ENCODE measurements around the gene DCTN4. TPM values are rescaled to one million over a fixed set of nuclear protein-coding genes. Genes with fewer than 3 reads are reported as not detected.

The DCTN4 gene
- 17.3 to 19.8 TPM (median 18.4 TPM) in 5 replicates for total RNA-seq (2022; extraction: Qiagen RNA extraction; ENCODE audit: low read depth)

DNA sequence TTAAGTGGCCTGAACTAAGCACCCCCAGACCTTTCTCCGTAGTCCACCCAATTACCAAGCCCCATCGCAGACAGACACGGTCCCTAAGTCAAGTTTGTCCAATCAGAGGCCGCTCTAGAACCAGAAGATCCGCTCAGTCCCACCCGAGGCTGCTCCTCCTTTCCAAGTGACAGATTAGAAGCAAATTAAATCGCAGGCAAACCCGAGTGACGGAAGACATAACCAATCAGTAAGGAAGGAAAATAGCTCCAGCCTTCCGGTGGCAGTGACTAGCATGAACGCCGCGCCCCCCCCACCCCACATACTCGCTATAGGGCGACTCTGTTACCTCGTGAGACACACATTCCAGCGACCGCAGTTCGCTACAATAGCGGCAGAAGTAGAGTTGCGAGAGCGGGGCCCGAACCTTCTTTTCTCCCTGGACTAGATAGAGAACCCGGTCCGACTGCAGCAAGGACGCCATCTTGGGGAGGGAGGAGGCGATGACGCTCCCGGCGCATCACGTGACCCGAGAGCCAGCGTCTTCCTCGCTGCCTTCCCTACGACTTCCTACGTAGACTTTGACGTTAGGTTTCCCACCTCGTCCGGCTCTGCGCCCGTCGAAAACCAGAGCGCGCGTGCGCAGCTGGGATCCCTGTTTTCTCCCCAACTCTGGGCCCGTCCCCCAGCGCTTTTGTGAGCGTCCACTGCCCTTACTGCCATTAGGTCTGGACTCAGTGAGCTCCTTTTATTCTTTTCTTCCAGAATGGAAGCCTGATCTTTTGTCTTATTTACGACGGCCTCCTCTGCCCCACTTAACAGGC lies at the start of gene DCTN4:
DCTN4 (minus strand) TSS at position 487 of the 803 bp plus-strand sequence; CDS start at position 463, 24 bp downstream.

DNA sequence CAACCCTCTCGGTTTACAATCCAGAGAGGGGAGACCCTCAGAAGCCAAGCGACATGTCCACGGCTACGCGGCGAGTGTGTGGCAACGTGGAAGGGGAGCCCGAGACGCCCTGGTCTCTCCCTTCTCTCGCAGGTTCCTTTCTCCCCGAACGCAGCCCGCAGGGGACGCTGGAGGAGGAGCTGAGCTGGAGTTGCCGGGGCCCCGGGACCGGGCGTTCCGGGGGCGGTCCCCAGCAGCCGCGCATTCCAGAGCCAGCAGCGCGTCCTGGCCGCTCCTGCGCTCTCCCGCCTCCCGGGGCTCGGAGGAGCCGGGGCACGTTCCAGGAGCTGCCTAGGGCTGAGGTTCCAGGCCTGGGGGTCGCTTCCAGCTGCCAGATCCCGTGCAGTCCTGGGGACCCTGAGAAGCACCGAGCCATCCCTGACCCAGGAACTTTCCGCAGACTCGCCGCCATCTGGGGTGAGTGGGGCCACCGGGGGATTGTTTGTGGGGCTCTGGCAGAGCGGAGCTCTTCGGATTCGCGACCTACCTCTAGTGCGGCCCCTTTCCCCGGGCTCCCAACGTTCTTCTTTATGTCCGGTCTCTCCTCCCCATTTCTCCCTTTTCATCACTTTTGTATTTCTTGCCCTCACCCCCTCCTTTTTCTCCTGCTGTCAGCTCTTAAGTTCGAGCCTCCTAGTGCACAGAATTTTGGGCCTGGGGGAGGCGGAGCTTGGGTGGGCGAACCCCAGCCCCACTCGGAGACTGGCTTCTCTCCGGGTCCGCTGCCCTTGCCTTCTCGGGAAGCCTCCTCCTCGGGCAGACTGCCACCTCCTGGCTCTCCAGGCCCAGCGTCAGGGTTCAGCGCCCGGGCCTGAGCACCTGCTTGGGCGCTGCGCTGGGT lies 19.9 kb upstream of the DCTN4 start, which contains the start of gene SMIM3:
SMIM3 (plus strand) TSS at position 241 of the 880 bp plus-strand sequence. CDS start 16,684 bp downstream, outside the sequence.

DNA sequence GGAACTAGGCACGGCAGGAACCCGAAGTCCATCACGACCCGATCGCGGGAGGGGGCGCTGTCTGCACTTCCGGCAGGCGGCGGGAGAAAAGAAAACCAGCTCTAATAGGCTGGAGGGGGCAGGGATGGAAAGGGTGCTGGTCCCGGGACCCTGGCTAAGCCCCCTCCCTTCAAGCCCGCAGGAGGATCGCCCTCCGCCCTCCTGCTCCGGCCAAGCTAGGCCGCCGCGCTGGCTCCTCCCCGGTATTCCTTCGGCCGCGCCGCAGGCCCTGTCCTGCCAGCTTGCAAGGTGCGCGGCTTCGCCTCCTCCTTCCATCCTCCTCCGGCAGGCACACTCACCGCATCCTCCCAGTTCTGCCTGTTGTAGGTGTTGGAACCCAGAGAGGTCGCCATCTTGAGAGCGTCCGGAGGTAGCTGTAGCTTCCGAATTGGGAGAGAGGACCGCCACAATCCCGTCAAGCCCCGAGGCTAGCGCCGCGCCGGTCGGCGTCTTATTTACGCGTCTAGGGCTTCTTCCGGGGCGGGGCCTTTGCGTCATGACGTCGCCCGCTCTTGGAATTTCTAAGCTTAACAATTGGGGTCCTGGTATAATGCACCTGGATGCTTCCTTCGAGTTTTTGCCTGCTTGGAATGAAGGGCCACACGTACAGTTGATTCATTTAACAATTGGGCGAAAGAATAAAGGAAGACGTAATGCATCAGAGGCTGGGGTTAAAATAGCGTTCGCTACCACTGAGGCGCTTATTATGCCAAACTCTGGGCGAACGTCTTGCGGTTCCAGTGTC lies 58.0 kb downstream of the DCTN4 start, which contains the start of gene RBM22:
RBM22 (minus strand) TSS at position 469 of the 784 bp plus-strand sequence; CDS start at position 392, 77 bp downstream.

DNA sequence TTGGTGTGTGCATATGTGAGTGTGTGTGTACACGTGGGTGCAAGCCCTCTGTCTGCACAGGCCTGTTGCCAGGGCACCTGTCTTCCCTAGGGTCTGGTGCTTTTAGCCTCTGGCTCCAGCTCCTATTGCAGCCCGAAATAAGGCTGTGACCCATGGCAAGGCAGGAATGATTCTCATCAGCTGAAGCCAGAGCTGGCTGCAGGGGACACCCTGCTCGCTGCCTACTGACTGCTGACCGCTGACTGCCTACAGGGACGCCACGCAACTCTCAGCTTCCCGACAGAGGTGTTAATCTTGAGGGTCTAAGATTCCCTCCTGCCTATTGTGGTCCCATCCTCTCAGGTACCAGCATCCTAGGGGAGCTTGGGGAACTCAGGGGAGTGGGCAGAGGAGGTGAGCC lies 97.7 kb downstream of the DCTN4 start, which contains the start of gene MYOZ3:
MYOZ3 (plus strand) TSS at position 166 of the 400 bp plus-strand sequence. CDS start 1,691 bp downstream, outside the sequence.

Other genes starting within 250 kb of the DCTN4 start
- gene SYNPO, start 118.4 kb downstream of the DCTN4 start, total RNA-seq (2022; extraction: Qiagen RNA extraction; ENCODE audit: low read depth), result 25.3 to 32.6 TPM (median 29.7 TPM) in 5 replicates
- gene MYOZ3, start 97.8 kb downstream of the DCTN4 start, total RNA-seq (2022; extraction: Qiagen RNA extraction; ENCODE audit: low read depth), result 0.05 to 0.09 TPM (median 0.06 TPM) in 4 of 5 replicates, not detected in the other
- gene RBM22, start 58.0 kb downstream of the DCTN4 start, total RNA-seq (2022; extraction: Qiagen RNA extraction; ENCODE audit: low read depth), result 47.8 to 57.5 TPM (median 51.0 TPM) in 5 replicates
- 3.0 to 4.4 TPM (median 3.6 TPM) in 5 replicates for gene SMIM3, start 19.7 kb upstream of the DCTN4 start, total RNA-seq (2022; extraction: Qiagen RNA extraction; ENCODE audit: low read depth)
- 0.13 to 0.40 TPM in 2 of 5 replicates, not detected in the others for gene IRGM, start 87.5 kb upstream of the DCTN4 start, total RNA-seq (2022; extraction: Qiagen RNA extraction; ENCODE audit: low read depth)
- gene ZNF300, start 146.0 kb upstream of the DCTN4 start, total RNA-seq (2022; extraction: Qiagen RNA extraction; ENCODE audit: low read depth), result 2.3 to 3.1 TPM (median 2.6 TPM) in 5 replicates